Nephron (organoid): Measurements from ENCODE around the gene PDZD8.

Experiments
- H3K27ac Mint-ChIP-seq, 3 experiments: 2 replicates each; pipeline ENCODE4 v1.8.0; 2020; ENCODE audit warnings: mixed read lengths in 3 of 3, mild to moderate bottlenecking in 2 of 3, moderate library complexity in 1 of 3
- H3K27me3 Mint-ChIP-seq: 2 replicates; pipeline ENCODE4 v1.8.0; 2021; ENCODE audit warnings: low read depth, mild to moderate bottlenecking, moderate library complexity, mixed read lengths
- H3K36me3 Mint-ChIP-seq: 2 replicates; pipeline ENCODE4 v1.8.0; 2020; ENCODE audit warnings: low read depth, mixed read lengths
- H3K4me1 Mint-ChIP-seq: 2 replicates; pipeline ENCODE4 v1.8.0; 2020; ENCODE audit warnings: mixed read lengths
- H3K4me3 Mint-ChIP-seq, 3 experiments: 2 replicates each; pipeline ENCODE4 v1.8.0; 2020; ENCODE audit warnings: mild to moderate bottlenecking in 3 of 3, mixed read lengths in 3 of 3, moderate library complexity in 2 of 3
- H3K9me3 Mint-ChIP-seq: 2 replicates; pipeline ENCODE4 v1.8.0; 2020; ENCODE audit warnings: mixed read lengths
- CTCF ChIP-seq, 3 experiments: fragments of 200-600 bp; sonication (generic); IDR thresholded peaks; one replicate each; pipeline ENCODE4 v1.5.0; 2021; ENCODE audit warnings: antibody characterized with exemption in 3 of 3; ENCODE audit not compliant: unreplicated experiment in 3 of 3

PDZD8 gene

DNA sequence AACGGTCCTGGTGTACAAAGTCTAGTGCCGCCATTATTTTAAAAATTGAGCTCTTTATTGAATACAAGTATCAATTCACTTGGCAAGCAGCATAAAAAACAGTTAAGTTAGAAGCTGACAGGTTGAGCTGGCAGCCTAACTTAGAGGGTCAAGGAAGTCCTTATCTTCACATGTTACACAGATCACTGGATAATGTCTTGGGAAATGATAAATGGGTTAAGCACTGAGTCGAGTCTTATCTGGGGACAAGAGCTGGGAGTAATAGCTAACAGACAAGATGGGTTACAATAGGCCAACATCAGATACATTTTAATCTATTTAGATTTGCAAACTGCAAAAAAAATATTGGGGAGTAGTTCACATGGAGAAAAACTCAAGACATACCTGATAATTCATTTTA, 100.1 kb downstream of the PDZD8 start:
- H3K4me1 Mint-ChIP-seq: no peaks in the 10 kb centered on the region
- H3K4me3 Mint-ChIP-seq: no peak overlapping the region
- H3K36me3 Mint-ChIP-seq: no peaks in the 10 kb centered on the region
- H3K9me3 Mint-ChIP-seq: no peaks in the 10 kb centered on the region
- no peaks in the 10 kb centered on the region for H3K27me3 Mint-ChIP-seq
- H3K27ac Mint-ChIP-seq: no peak overlapping the region
- TF ChIP-seq CTCF (IDR thresholded peaks at IDR 0.05; ENCODE audit: unreplicated experiment in 3 of 3): no peak

- Mint-ChIP-seq H3K27me3 (no peaks in the 10 kb centered on the region), H3K27ac (no peak overlapping the region), H3K4me1 (no peaks in the 10 kb centered on the region), H3K4me3 (no peak overlapping the region), H3K36me3 (no peaks in the 10 kb centered on the region), H3K9me3 (no peaks in the 10 kb centered on the region)
- TF ChIP-seq CTCF (IDR thresholded peaks at IDR 0.05; ENCODE audit: unreplicated experiment in 3 of 3): no peak
These were observed 100.7 kb downstream of the PDZD8 start for GRCh38 chr10:117274509-117274908.

DNA sequence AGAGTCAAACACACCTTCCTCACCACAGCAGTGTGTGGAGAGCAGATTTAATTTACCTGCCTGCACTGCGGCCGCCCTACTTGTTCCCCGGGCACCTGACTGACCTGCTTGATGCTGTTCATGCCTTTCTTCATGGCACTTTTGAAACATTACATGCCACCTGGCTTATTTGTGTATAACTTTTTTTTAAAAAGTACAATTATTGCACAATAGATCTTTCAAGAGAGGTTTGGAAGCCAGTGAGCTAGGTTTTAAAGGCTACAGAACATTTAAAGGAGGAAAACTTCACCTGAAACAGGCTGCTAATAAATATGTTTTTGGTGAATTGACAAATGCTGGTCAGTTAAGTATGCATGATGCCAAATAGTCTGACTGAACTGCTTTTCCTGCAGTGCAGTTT, 101.3 kb downstream of the PDZD8 start:
- Mint-ChIP-seq H3K27ac (no peak overlapping the region), H3K4me1 (no peaks in the 10 kb centered on the region), H3K4me3 (no peak overlapping the region), H3K36me3 (no peaks in the 10 kb centered on the region), H3K9me3 (no peaks in the 10 kb centered on the region), H3K27me3 (no peaks in the 10 kb centered on the region)
- no peak for TF ChIP-seq CTCF (IDR thresholded peaks at IDR 0.05; ENCODE audit: unreplicated experiment in 3 of 3)

DNA sequence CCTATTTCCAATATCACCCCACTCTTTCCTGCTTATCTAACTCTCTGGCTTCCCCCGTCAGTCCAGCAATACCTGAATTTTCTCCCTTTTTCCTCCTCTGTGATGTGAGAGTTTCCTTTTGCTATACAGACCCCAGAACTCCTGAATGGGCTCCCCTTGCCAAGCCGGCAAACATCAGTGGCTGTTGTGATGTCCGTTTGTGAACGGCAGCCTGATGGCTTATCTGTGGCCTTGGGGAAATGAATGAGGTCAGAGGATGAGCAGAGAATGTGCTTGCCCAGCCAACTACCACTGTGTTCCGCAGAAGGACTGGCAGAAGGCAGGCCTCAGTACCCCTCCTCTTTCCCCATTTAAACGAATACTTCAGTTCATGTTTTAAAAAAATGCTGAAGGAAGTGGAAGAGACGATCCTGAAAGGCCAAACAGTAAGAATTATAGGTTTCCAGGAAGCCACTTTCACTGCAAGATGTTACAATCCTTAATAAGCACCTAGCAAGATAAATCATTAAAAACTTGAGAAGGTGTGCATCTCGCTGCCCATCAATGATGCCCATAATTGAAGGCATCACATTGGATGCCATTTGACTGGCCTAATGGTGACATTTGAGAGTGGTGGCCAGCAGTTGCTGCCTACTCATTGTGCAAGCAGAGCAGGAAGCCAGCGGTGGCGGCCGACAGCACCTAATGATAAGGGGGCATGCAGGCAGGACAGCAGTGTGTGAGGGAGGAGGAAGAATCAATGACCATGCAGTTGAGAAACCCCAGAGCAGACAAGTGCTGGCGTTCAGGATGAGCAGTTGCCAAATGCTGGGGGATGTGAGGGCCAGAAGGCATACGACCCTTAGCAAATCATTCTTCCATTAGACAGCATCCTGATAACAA, 102.8 kb downstream of the PDZD8 start:
- H3K27ac Mint-ChIP-seq: no peak overlapping the region
- H3K9me3 Mint-ChIP-seq: no peaks in the 10 kb centered on the region

GRCh38 chr10:117271427-117271826, 103.8 kb downstream of the PDZD8 start:
- H3K9me3 Mint-ChIP-seq: no peaks in the 10 kb centered on the region
- no peak overlapping the region for H3K4me3 Mint-ChIP-seq
- no peaks in the 10 kb centered on the region for H3K36me3 Mint-ChIP-seq
- no peaks in the 10 kb centered on the region for H3K4me1 Mint-ChIP-seq
- no peak overlapping the region for H3K27ac Mint-ChIP-seq
- no peaks in the 10 kb centered on the region for H3K27me3 Mint-ChIP-seq
- no peak for TF ChIP-seq CTCF (IDR thresholded peaks at IDR 0.05; ENCODE audit: unreplicated experiment in 3 of 3)

More for the DNA sequence above, 102.8 kb downstream of the PDZD8 start:
- Mint-ChIP-seq H3K36me3 (no peaks in the 10 kb centered on the region), H3K27me3 (no peaks in the 10 kb centered on the region), H3K4me3 (no peak overlapping the region), H3K4me1 (no peaks in the 10 kb centered on the region)
- TF ChIP-seq CTCF (IDR thresholded peaks at IDR 0.05; ENCODE audit: unreplicated experiment in 3 of 3): no peak

GRCh38 chr10:117268907-117269306, 106.3 kb downstream of the PDZD8 start:
- Mint-ChIP-seq H3K36me3 (no peaks in the 10 kb centered on the region), H3K9me3 (no peaks in the 10 kb centered on the region), H3K27ac (no peak overlapping the region), H3K27me3 (no peaks in the 10 kb centered on the region), H3K4me1 (no peaks in the 10 kb centered on the region), H3K4me3 (no peak overlapping the region)
- no peak for TF ChIP-seq CTCF (IDR thresholded peaks at IDR 0.05; ENCODE audit: unreplicated experiment in 3 of 3)
